Measurements from ENCODE around the gene BTBD10. TPM values are rescaled to one million over a fixed set of nuclear protein-coding genes. Genes with fewer than 3 reads are reported as not detected.

Gene BTBD10
- total RNA-seq, 1 experiment from 2014 or later, result 23.3 TPM

DNA sequence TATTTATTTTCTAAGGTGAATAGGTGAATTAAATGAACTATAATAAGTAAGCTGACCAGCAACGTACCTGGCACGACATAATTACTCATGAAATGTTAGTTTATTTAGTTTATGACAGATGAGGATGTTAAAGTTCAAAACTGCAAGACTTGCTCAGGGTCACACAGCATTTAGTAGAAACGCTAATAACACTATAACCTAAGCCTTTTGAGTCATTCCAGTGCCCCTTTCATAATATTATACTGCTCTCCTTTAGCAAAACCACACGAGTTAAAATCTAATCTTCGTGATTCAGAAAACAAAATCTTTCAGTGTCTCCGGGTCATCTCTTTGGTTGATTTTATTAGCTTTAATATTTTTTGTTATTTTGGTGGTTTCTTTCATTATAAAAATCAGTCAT lies 39.6 kb downstream of the BTBD10 start:
- Mint-ChIP-seq H3K9me3 (peaks cover 17 to 23% of the 10 kb centered on the region in 2 experiments), H3K4me3 (no peak overlapping the region), H3K27me3 (ENCODE audit: low read depth) (no peaks in the 10 kb centered on the region), H3K4me1 (no peaks in the 10 kb centered on the region), H3K27ac (no peak overlapping the region), H3K36me3 (ENCODE audit: insufficient read depth in 1 of 3, low read depth in 3 of 3) (peaks cover 10 to 26% (median 16%) of the 10 kb centered on the region in 3 experiments)
- H3T11ph ChIP-seq (ENCODE audit: low read length), result no peak overlapping the region
- H3K4ac ChIP-seq (ENCODE audit: low read depth, low read length), result no peak overlapping the region
- H2AK5ac ChIP-seq (ENCODE audit: insufficient read length, low read length), result no peak overlapping the region
- H3K79me1 ChIP-seq (ENCODE audit: insufficient read depth, low read depth, low read length, poor library complexity, severe bottlenecking), result no peaks in the 10 kb centered on the region
- no peaks in the 10 kb centered on the region for H3K27me3 ChIP-seq (ENCODE audit: insufficient read depth, low read length)
- WGBS (ENCODE audit: extremely low coverage, insufficient read length, low lambda C conversion rate), result no CpG with 5 or more reads among the region's 6 CpGs
- no peak overlapping the region for H2AFZ ChIP-seq (ENCODE audit: low read length)
- no peak overlapping the region for H3K23ac ChIP-seq (ENCODE audit: insufficient read length, low read depth, low read length)
- no peak for DNase-seq
- no peak overlapping the region for H4K91ac ChIP-seq (ENCODE audit: insufficient read length, low read depth, low read length)
- no peak overlapping the region for H3K14ac ChIP-seq (ENCODE audit: insufficient read depth, low read length)
- no peak overlapping the region for H3K18ac ChIP-seq (ENCODE audit: insufficient read length, low read depth, low read length)
- H2BK15ac ChIP-seq (ENCODE audit: low read depth, low read length), result no peak overlapping the region
- TF ChIP-seq, protein P1, sequence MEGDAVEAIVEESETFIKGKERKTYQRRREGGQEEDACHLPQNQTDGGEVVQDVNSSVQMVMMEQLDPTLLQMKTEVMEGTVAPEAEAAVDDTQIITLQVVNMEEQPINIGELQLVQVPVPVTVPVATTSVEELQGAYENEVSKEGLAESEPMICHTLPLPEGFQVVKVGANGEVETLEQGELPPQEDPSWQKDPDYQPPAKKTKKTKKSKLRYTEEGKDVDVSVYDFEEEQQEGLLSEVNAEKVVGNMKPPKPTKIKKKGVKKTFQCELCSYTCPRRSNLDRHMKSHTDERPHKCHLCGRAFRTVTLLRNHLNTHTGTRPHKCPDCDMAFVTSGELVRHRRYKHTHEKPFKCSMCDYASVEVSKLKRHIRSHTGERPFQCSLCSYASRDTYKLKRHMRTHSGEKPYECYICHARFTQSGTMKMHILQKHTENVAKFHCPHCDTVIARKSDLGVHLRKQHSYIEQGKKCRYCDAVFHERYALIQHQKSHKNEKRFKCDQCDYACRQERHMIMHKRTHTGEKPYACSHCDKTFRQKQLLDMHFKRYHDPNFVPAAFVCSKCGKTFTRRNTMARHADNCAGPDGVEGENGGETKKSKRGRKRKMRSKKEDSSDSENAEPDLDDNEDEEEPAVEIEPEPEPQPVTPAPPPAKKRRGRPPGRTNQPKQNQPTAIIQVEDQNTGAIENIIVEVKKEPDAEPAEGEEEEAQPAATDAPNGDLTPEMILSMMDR (conservative IDR thresholded peaks at IDR 0.05), result no peak
- H3K56ac ChIP-seq (ENCODE audit: insufficient read length, low read depth, low read length), result no peak overlapping the region
- no peak overlapping the region for H2BK5ac ChIP-seq (ENCODE audit: insufficient read length, low read length)
- no peak overlapping the region for H3K4me2 ChIP-seq (ENCODE audit: insufficient read depth, insufficient read length, low read length)
- H3K9ac ChIP-seq (ENCODE audit: extremely low read depth, insufficient read length, low read length), result no peak overlapping the region
- no peaks in the 10 kb centered on the region for H3K23me2 ChIP-seq (ENCODE audit: insufficient read length, low read depth, low read length, poor library complexity, severe bottlenecking)
- H3K27ac ChIP-seq (ENCODE audit: insufficient read length, low read depth, low read length), result no peak overlapping the region
- H4K20me1 ChIP-seq (ENCODE audit: control insufficient read depth, insufficient read depth, insufficient read length), result no peaks in the 10 kb centered on the region
- H2BK20ac ChIP-seq (ENCODE audit: low read depth, low read length, poor library complexity, severe bottlenecking), result no peak overlapping the region
- no peaks in the 10 kb centered on the region for H3K4me1 ChIP-seq (ENCODE audit: insufficient read depth, low read length)
- H4K8ac ChIP-seq (replicated peaks; ENCODE audit: insufficient read length, low read depth, low read length), result no peak overlapping the region
- H3K9me3 ChIP-seq (ENCODE audit: control insufficient read depth, low read depth, low read length), result no peaks in the 10 kb centered on the region
- no peak overlapping the region for H2BK12ac ChIP-seq (ENCODE audit: insufficient read length, low read depth, low read length)
- H2BK120ac ChIP-seq (ENCODE audit: low read depth, low read length, poor library complexity, severe bottlenecking), result no peak overlapping the region
- H4K5ac ChIP-seq (ENCODE audit: insufficient read length, low read depth, low read length), result no peak overlapping the region
- no peaks in the 10 kb centered on the region; the same call in 1 of the 2 replicates for H3K79me2 ChIP-seq (ENCODE audit: insufficient read depth, low read length)

Data from H9 (cell line).